ENCODE results near the gene ONECUT3. TPM values are rescaled to one million over a fixed set of nuclear protein-coding genes. Genes with fewer than 3 reads are reported as not detected.
"Not testable (repeated sequence)": the region's sequence is repeated elsewhere in the genome, so short reads cannot be mapped to it uniquely, and the experiment has no call there.

ONECUT3 gene
- total RNA-seq, 1 experiment from 2014 or later, result not detected

DNA sequence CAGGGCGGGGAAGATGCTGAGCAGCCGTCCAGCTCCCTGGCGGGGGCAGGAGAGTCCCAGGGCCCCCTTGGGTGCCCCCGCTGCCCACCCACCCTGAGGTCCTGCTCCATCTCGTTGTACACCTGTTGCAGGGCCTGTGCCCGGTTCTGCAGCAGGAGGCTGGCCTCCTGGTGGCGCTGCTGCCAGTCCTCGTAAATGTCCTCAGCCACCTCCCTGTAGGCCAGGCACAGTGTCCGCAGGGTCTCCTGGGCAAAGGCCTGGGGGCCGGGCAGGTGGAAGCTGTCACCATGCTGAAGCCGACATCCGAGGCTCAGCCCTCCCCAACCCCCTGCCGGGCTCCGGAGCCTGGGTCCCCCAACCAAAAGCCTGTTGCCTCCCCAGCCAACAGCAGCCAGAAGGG lies 38.6 kb downstream of the ONECUT3 start:
- CTCF ChIA-PET, result no interaction called here
- H3K36me3 ChIP-seq (ENCODE audit: low read depth), result no peaks in the 10 kb centered on the region
- BruUV-seq (replicated peaks), result no TSS peak
- H3K4me3 ChIP-seq, result no peak overlapping the region
- no peak overlapping the region for H2AFZ ChIP-seq
- intact Hi-C loops (cut with micrococcal nuclease; ENCODE audit: unreplicated experiment), result loop anchor here (10.0 kb wide), 1 partner anchor 247 kb away; no protein-coding TSS in a partner anchor
- H3F3A ChIP-seq (ENCODE audit: insufficient read depth, low read depth), result no peaks in the 10 kb centered on the region
- H3K27ac ChIP-seq, result no peak overlapping the region
- H3K79me2 ChIP-seq (ENCODE audit: low read depth), result no peaks in the 10 kb centered on the region
- no peaks in the 10 kb centered on the region for H3K4me1 ChIP-seq (replicated peaks; ENCODE audit: insufficient read depth)
- no peaks in the 10 kb centered on the region for H3K9me3 ChIP-seq (ENCODE audit: insufficient read depth, low read depth)
- DNase-seq, result no peak
- H3K27me3 ChIP-seq (ENCODE audit: insufficient read depth, low read depth), result no peaks in the 10 kb centered on the region; the same call in 1 of the 2 replicates
- POLR2A ChIA-PET (ENCODE audit: unreplicated experiment), result no interaction called here
- no peaks in the 10 kb centered on the region for H4K20me1 ChIP-seq (ENCODE audit: insufficient read depth)
- H3K9me2 ChIP-seq (ENCODE audit: insufficient read depth), result no peaks in the 10 kb centered on the region
- H3K4me2 ChIP-seq, result no peak overlapping the region
- TF ChIP-seq, protein P1, sequence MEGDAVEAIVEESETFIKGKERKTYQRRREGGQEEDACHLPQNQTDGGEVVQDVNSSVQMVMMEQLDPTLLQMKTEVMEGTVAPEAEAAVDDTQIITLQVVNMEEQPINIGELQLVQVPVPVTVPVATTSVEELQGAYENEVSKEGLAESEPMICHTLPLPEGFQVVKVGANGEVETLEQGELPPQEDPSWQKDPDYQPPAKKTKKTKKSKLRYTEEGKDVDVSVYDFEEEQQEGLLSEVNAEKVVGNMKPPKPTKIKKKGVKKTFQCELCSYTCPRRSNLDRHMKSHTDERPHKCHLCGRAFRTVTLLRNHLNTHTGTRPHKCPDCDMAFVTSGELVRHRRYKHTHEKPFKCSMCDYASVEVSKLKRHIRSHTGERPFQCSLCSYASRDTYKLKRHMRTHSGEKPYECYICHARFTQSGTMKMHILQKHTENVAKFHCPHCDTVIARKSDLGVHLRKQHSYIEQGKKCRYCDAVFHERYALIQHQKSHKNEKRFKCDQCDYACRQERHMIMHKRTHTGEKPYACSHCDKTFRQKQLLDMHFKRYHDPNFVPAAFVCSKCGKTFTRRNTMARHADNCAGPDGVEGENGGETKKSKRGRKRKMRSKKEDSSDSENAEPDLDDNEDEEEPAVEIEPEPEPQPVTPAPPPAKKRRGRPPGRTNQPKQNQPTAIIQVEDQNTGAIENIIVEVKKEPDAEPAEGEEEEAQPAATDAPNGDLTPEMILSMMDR (conservative IDR thresholded peaks at IDR 0.05), result no peak
- no peak for TF ChIP-seq EZH2 (IDR thresholded peaks at IDR 0.05; ENCODE audit: low read depth)

- no peak overlapping the region for H3K27ac ChIP-seq
- intact Hi-C loops (cut with micrococcal nuclease; ENCODE audit: unreplicated experiment), result loop anchor here (1.0 to 10.0 kb wide), 3 partner anchors 122 to 250 kb away; partner anchors contain the start of gene UQCR11
- H3K9me3 ChIP-seq (ENCODE audit: insufficient read depth, low read depth), result no peaks in the 10 kb centered on the region
- no TSS peak for BruUV-seq (replicated peaks)
- no peak overlapping the region for H2AFZ ChIP-seq
- no peak for TF ChIP-seq EZH2 (IDR thresholded peaks at IDR 0.05; ENCODE audit: low read depth)
- TF ChIP-seq, protein P1 (conservative IDR thresholded peaks at IDR 0.05), result no peak
- no peaks in the 10 kb centered on the region for H3K36me3 ChIP-seq (ENCODE audit: low read depth)
- H3K4me1 ChIP-seq (replicated peaks; ENCODE audit: insufficient read depth), result no peaks in the 10 kb centered on the region
- ChIA-PET CTCF (interaction anchor here (0.6 to 0.7 kb wide), 2 partner anchors 17 to 62 kb away, joined by 3 to 12 read pairs; no protein-coding TSS in a partner anchor), POLR2A (ENCODE audit: unreplicated experiment) (no interaction called here)
- H3K4me2 ChIP-seq, result no peak overlapping the region
- no peaks in the 10 kb centered on the region for H3K79me2 ChIP-seq (ENCODE audit: low read depth)
- no peak for DNase-seq
- H3F3A ChIP-seq (ENCODE audit: insufficient read depth, low read depth), result no peaks in the 10 kb centered on the region
- H3K4me3 ChIP-seq, result no peak overlapping the region
- H3K27me3 ChIP-seq (ENCODE audit: insufficient read depth, low read depth), result no peaks in the 10 kb centered on the region; the same call in 1 of the 2 replicates
- no peaks in the 10 kb centered on the region for H4K20me1 ChIP-seq (ENCODE audit: insufficient read depth)
- no peaks in the 10 kb centered on the region for H3K9me2 ChIP-seq (ENCODE audit: insufficient read depth)
Measured at GRCh38 chr19:1794424-1795172, 41.3 kb downstream of the ONECUT3 start.

DNA sequence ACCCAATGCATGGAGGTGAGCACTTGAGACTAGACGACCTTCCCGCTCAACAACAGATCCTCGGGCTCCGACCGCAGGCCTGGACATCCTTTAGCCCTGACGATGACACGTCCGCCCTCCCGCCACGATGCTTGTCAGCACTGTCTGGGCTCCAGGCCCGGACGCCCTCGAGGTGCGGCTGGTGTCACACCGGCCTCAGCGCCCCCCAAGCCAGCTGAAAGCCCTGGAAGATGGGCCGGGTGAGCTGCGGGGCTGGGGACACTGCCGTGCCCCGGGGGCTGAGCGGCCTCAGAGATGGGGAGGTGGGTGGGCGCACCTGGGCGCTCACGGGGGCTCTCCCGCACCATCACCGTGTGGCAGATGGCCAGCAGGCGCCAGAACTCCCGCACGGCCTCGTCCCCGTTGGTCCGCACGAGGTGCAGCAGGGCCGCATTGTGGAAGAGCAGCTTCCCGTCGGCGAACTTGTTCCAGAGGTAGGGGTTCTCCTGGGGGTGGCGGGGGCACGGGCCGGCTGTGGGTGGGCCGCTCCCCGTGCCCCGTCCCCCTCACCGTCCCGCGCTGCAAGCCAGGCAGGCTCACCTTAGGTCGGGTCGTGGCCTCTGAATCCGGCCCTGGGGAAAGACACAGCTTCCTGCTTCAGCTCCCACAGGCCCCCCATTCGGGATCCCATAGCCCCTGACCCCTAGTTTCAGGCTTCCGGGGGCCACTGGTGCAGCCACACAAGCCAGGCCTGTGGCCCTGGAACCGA lies 43.3 kb downstream of the ONECUT3 start:
- ChIA-PET CTCF (interaction anchor here (0.6 kb wide), 1 partner anchor 251 kb away, joined by 4 read pairs; no protein-coding TSS in a partner anchor), POLR2A (ENCODE audit: unreplicated experiment) (no interaction called here)
- H3K27ac ChIP-seq, result no peak overlapping the region
- no peaks in the 10 kb centered on the region for H3K36me3 ChIP-seq (ENCODE audit: low read depth)
- H3F3A ChIP-seq (ENCODE audit: insufficient read depth, low read depth), result no peaks in the 10 kb centered on the region
- no peak for TF ChIP-seq EZH2 (IDR thresholded peaks at IDR 0.05; ENCODE audit: low read depth)
- TF ChIP-seq, protein P1 (conservative IDR thresholded peaks at IDR 0.05), result no peak
- no peaks in the 10 kb centered on the region; the same call in 1 of the 2 replicates for H3K27me3 ChIP-seq (ENCODE audit: insufficient read depth, low read depth)
- no peaks in the 10 kb centered on the region for H3K4me1 ChIP-seq (replicated peaks; ENCODE audit: insufficient read depth)
- no peak for DNase-seq
- no peaks in the 10 kb centered on the region for H3K79me2 ChIP-seq (ENCODE audit: low read depth)
- H3K9me3 ChIP-seq (ENCODE audit: insufficient read depth, low read depth), result no peaks in the 10 kb centered on the region
- no peak overlapping the region for H3K4me3 ChIP-seq
- H2AFZ ChIP-seq, result no peak overlapping the region
- intact Hi-C loops (cut with micrococcal nuclease; ENCODE audit: unreplicated experiment), result loop anchor here (5.0 to 10.0 kb wide), 2 partner anchors 189 to 252 kb away; partner anchors contain the start of gene UQCR11
- H4K20me1 ChIP-seq (ENCODE audit: insufficient read depth), result no peaks in the 10 kb centered on the region
- H3K9me2 ChIP-seq (ENCODE audit: insufficient read depth), result no peaks in the 10 kb centered on the region
- H3K4me2 ChIP-seq, result no peak overlapping the region
- no TSS peak for BruUV-seq (replicated peaks)

DNA sequence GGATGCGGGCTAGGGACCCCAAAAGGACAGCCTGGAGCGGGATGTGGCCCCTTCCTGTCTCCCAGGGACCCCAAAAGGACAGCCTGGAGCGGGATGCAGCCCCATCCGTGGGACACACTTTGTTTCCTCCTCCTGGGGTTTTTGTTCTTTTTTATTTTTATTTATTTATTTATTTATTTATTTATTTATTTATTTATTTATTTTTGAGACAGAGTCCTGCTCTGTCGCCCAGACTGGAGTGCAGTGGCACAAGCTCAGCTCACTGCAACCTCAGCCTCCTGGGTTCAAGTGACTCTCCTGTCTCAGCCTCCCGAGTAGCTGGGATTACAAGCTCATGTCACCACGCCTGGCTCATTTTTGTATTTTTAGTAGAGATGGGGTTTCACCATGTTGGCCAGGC lies 44.0 kb downstream of the ONECUT3 start:
- H3K4me2 ChIP-seq; H4K20me1 ChIP-seq (ENCODE audit: insufficient read depth); H3K27ac ChIP-seq; H2AFZ ChIP-seq; DNase-seq; POLR2A ChIA-PET (ENCODE audit: unreplicated experiment); H3K4me1 ChIP-seq (replicated peaks; ENCODE audit: insufficient read depth); BruUV-seq (replicated peaks); H3K36me3 ChIP-seq (ENCODE audit: low read depth); H3K9me2 ChIP-seq (ENCODE audit: insufficient read depth); H3F3A ChIP-seq (ENCODE audit: insufficient read depth, low read depth); H3K4me3 ChIP-seq; H3K79me2 ChIP-seq (ENCODE audit: low read depth); H3K9me3 ChIP-seq (ENCODE audit: insufficient read depth, low read depth); H3K27me3 ChIP-seq (ENCODE audit: insufficient read depth, low read depth): not testable (repeated sequence)
- intact Hi-C loops (cut with micrococcal nuclease; ENCODE audit: unreplicated experiment), result loop anchor here (5.0 to 10.0 kb wide), 2 partner anchors 190 to 253 kb away; partner anchors contain the start of gene UQCR11
- CTCF ChIA-PET, result interaction anchor here (0.6 kb wide), 1 partner anchor 251 kb away, joined by 4 read pairs; no protein-coding TSS in a partner anchor

Data from PC-9 (cell line).